ENCODE measurements around the gene SPATA13.

Gene SPATA13

GRCh38 chr13:24279327-24280110, 119.0 kb downstream of the SPATA13 start:
- no peak for TF ChIP-seq CEBPB (IDR thresholded peaks at IDR 0.05)
- no peak for TF ChIP-seq NFIC (IDR thresholded peaks at IDR 0.05)
- no peak for TF ChIP-seq TEAD4 (IDR thresholded peaks at IDR 0.05)
- TF ChIP-seq FOXM1 (IDR thresholded peaks at IDR 0.05; ENCODE audit: borderline replicate concordance, low read depth): no peak
- no peak for TF ChIP-seq ZBTB7A (IDR thresholded peaks at IDR 0.05; ENCODE audit: low read depth)
- TF ChIP-seq EP300 (IDR thresholded peaks at IDR 0.05; ENCODE audit: borderline replicate concordance): no peak
- TF ChIP-seq USF1 (IDR thresholded peaks at IDR 0.05): no peak
- no peak for TF ChIP-seq TAF1 (IDR thresholded peaks at IDR 0.05; ENCODE audit: low read depth)
- no peak for TF ChIP-seq RAD21 (IDR thresholded peaks at IDR 0.05; ENCODE audit: low read depth)

- TF ChIP-seq ZBTB7A (IDR thresholded peaks at IDR 0.05; ENCODE audit: low read depth): no peak
- no peak for TF ChIP-seq MAX (IDR thresholded peaks at IDR 0.05)
- no peak for TF ChIP-seq RAD21 (IDR thresholded peaks at IDR 0.05; ENCODE audit: low read depth)
- no peak for TF ChIP-seq YY1 (IDR thresholded peaks at IDR 0.05; ENCODE audit: low read depth)
- TF ChIP-seq EP300 (IDR thresholded peaks at IDR 0.05; ENCODE audit: borderline replicate concordance): no peak
- TF ChIP-seq USF1 (IDR thresholded peaks at IDR 0.05): no peak
- no peak for TF ChIP-seq TEAD4 (IDR thresholded peaks at IDR 0.05)
- TF ChIP-seq FOXM1 (IDR thresholded peaks at IDR 0.05; ENCODE audit: borderline replicate concordance, low read depth): no peak
- TF ChIP-seq, protein P1, sequence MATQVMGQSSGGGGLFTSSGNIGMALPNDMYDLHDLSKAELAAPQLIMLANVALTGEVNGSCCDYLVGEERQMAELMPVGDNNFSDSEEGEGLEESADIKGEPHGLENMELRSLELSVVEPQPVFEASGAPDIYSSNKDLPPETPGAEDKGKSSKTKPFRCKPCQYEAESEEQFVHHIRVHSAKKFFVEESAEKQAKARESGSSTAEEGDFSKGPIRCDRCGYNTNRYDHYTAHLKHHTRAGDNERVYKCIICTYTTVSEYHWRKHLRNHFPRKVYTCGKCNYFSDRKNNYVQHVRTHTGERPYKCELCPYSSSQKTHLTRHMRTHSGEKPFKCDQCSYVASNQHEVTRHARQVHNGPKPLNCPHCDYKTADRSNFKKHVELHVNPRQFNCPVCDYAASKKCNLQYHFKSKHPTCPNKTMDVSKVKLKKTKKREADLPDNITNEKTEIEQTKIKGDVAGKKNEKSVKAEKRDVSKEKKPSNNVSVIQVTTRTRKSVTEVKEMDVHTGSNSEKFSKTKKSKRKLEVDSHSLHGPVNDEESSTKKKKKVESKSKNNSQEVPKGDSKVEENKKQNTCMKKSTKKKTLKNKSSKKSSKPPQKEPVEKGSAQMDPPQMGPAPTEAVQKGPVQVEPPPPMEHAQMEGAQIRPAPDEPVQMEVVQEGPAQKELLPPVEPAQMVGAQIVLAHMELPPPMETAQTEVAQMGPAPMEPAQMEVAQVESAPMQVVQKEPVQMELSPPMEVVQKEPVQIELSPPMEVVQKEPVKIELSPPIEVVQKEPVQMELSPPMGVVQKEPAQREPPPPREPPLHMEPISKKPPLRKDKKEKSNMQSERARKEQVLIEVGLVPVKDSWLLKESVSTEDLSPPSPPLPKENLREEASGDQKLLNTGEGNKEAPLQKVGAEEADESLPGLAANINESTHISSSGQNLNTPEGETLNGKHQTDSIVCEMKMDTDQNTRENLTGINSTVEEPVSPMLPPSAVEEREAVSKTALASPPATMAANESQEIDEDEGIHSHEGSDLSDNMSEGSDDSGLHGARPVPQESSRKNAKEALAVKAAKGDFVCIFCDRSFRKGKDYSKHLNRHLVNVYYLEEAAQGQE (IDR thresholded peaks at IDR 0.05; ENCODE audit: low read depth): no peak
- no peak for TF ChIP-seq TCF12 (IDR thresholded peaks at IDR 0.05; ENCODE audit: low read depth)
- TF ChIP-seq CEBPB (IDR thresholded peaks at IDR 0.05): no peak
- TF ChIP-seq EGR1 (IDR thresholded peaks at IDR 0.05): no peak
- TF ChIP-seq CREB1 (IDR thresholded peaks at IDR 0.05; ENCODE audit: low read depth): no peak
- no peak for TF ChIP-seq TAF1 (IDR thresholded peaks at IDR 0.05; ENCODE audit: low read depth)
- TF ChIP-seq NFIC (IDR thresholded peaks at IDR 0.05): no peak
Observed at GRCh38 chr13:24280720-24281119, 120.2 kb downstream of the SPATA13 start.

- no peak for TF ChIP-seq FOXM1 (IDR thresholded peaks at IDR 0.05; ENCODE audit: borderline replicate concordance, low read depth)
- TF ChIP-seq CEBPB (IDR thresholded peaks at IDR 0.05): no peak
- no peak for TF ChIP-seq CREB1 (IDR thresholded peaks at IDR 0.05; ENCODE audit: low read depth)
Observed at GRCh38 chr13:24281188-24282008, 120.9 kb downstream of the SPATA13 start.

DNA sequence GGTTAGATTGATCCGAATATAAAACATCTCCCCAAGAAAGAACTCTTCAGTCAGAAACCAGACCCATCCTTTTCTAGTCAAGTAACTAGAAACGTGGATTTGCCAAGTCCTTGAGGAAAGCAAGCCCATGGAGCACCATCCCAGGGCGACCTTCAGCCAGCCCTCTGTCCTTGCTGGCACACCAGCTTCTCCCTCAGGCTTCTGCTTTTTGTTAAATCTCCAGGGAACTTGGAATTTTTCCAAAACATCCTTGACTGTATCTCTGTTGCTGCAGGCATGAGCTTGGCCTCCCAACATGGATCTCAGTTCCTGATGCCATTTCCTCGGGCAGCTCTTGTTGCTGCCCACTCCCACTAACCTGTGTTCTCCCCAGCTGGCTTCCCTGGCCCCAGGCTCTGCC, 121.7 kb downstream of the SPATA13 start:
- TF ChIP-seq EP300 (IDR thresholded peaks at IDR 0.05; ENCODE audit: borderline replicate concordance): no peak
- TF ChIP-seq, protein P1 (IDR thresholded peaks at IDR 0.05; ENCODE audit: low read depth): no peak
- no peak for TF ChIP-seq CREB1 (IDR thresholded peaks at IDR 0.05; ENCODE audit: low read depth)
- no peak for TF ChIP-seq NFIC (IDR thresholded peaks at IDR 0.05)
- no peak for TF ChIP-seq USF1 (IDR thresholded peaks at IDR 0.05)
- TF ChIP-seq EGR1 (IDR thresholded peaks at IDR 0.05): no peak
- no peak for TF ChIP-seq RAD21 (IDR thresholded peaks at IDR 0.05; ENCODE audit: low read depth)
- TF ChIP-seq ZBTB7A (IDR thresholded peaks at IDR 0.05; ENCODE audit: low read depth): no peak
- TF ChIP-seq FOXM1 (IDR thresholded peaks at IDR 0.05; ENCODE audit: borderline replicate concordance, low read depth): no peak

DNA sequence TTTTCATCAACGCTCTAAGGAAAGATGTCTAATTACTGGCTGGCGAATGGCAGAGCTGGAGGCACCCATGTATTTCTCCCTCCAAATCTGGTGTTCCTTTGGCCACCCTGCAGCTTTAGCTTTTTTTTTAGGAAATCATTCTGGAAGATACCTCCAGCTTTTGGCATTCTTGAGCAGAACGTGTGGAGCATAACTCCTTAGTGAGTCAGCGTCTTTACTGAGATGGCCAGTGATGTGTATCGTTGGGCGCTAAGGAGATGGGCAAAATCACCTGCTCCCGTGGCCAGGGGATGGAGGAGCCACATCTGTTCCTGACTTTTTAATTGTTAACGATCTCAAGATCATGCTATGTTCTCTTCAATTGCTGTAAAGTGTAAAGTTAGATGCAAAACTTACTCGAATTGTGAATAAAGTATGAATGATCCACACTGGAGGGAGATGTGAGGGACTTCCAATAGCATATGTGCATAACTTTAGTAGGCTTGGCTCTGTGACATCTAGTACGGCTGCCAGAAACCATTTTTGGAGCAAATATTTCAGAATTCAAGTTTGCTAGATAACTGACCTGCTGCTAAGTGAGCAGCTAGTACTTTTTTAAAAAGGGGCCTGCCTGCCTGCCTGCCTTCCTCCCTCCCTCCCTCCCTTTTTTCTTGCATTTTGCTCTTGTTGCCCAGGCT, 124.5 kb downstream of the SPATA13 start:
- TF ChIP-seq USF1 (IDR thresholded peaks at IDR 0.05) (no peak), FOXM1 (IDR thresholded peaks at IDR 0.05; ENCODE audit: borderline replicate concordance, low read depth) (no peak), MAX (IDR thresholded peaks at IDR 0.05) (no peak), EP300 (IDR thresholded peaks at IDR 0.05; ENCODE audit: borderline replicate concordance) (no peak), CREB1 (IDR thresholded peaks at IDR 0.05; ENCODE audit: low read depth) (no peak)
